Measurements from ENCODE around the gene GNB1L.
"Not testable (repeated sequence)": the region's sequence is repeated elsewhere in the genome, so short reads cannot be mapped to it uniquely, and the experiment has no call there.

GNB1L gene

DNA sequence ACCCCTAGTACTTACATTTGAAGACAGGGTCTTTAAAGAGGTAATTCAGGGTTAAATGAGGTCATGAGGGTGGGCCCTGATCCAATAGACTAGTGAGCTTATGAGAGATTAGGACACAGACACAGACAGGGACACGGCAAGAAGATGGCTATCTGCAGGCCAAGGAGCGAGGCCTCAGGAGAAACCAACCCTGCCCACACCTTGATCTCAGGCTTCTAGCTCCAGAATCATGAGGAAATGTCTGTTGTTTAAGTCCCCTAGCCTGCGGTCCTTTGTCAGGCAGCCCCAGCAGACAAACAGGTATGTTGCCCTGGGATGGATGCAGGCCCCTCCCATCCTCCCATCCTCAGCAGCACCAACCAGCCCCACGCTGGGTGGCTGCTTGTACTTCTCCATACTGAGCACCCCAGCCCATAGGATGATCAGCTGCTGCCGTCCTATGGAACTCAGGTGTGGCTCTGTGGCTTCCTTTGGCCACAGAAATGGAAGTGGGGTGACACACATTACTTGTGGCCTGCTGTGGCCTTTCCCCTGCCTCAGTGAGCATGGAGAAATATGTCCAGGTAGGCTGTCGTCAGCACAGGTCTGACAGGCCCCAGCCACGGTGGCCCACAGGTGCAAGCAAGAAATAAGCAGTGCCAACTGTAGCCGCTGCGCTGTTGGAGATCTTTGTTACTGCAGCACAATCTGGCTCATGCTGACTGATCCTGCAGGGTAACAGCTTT is 7.9 kb downstream of the GNB1L start:
- in situ Hi-C loops (cut with MboI; ENCODE audit: low sequenced_read_pairs) = no loop called here

DNA sequence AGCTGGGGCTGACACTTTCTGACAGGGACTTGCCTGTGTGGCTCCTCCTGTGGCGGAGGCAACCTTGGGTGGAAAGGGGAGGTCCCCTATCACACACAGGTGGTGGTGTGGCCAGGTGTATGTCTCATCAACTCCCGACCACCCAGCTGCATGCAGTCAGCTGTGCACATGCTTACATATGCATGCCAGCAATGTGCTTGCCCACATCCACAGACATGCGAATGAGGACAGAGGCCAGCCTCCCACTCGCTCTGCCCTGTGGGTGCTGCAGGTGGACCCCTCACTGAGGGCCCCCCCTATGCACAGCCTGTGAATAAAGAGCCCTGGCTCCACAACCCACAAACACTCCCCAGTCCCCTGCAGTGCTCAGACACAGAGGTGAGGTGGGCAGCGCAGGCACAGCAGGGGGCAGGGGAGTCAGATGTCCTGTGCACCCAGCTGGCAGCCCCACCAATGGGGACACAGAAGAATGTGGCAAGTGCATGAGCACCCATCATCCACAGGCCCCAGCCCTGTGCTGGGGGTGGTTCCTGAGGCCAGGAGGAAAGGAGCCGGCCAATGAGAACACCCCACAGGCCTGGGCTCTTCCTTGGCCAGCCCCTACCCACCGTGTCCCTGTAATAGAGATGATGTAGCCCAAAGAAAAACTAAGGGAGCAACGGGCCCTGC is 9.5 kb downstream of the GNB1L start:
- in situ Hi-C loops (cut with MboI; ENCODE audit: low sequenced_read_pairs) = no loop called here

GRCh38 chr22:19844377-19845053 is 10.2 kb downstream of the GNB1L start:
- in situ Hi-C loops (cut with MboI; ENCODE audit: low sequenced_read_pairs) = no loop called here

GRCh38 chr22:19843857-19844376 is 10.8 kb downstream of the GNB1L start:
- in situ Hi-C loops (cut with MboI; ENCODE audit: low sequenced_read_pairs) = no loop called here

- in situ Hi-C loops (cut with MboI; ENCODE audit: low sequenced_read_pairs) = no loop called here
Measured at GRCh38 chr22:19843107-19843856, 11.4 kb downstream of the GNB1L start.

DNA sequence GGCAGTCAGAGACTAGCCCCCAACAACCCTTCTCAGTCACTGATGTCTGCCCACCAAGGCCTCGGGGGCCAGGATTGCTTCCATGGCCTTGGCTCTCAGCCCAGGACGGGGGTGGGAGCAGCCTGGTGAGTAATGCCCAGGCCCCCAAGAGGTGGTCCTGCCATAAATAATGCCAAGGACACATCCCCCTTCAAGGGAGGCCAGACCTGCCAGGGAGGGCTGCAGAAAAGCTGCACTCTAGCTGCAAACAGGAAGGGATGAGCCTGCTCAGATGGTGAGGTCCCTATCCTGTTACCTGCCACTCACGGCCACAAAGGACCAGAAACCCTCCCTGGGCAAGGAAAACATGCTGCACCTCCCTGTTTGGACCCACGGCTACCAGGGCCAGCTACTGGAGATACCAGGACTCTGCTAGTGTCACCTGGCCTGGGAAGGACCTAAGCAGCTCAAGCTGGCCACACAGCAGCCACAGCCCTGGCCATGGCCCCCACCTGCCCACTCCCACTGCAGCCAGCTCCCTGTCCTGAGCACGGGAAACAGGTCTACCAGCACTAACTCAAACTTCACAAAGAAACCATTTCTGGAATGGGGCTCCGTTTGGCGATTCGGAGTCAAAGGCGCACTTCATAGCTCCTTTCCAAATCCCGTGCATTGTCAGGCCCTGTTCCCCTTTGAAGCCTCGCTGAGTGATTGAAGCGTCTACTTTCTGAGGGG is 12.1 kb downstream of the GNB1L start:
- in situ Hi-C loops (cut with MboI; ENCODE audit: low sequenced_read_pairs) = no loop called here

DNA sequence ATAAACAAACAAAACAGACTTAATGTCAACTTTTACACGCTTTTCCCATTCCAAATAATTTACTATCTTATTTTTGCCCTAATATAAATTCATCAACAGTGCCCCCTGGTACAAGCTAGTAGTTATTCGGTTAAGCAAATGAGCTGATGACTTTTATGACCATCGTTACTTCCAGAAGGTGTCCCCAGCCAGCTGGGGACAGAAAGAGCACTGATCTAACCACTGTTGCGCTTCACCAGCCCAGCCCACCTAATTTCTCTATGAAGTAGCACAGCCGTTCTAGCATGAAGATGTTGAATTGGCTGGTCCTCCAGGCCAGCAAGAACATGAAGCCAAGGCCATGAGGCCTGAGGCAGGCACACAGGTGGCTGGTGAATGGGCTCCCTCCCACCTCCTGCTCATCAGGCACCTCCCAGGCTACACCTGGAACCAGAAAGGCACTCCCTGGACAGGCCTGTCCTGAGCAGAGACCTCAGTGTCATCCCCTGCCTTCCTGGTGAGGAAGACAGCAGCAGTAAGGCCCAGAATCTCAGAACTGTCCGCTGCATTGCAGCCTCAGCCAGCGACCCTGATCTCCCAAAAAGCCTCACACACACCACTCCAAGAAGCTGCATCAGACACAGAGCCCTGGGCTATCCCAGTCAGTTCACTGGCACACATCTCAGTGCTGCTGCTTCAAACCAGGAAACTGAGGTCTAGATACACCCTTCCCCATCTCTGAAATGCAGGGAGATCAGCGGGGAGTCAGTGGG is 12.9 kb downstream of the GNB1L start:
- in situ Hi-C loops (cut with MboI; ENCODE audit: low sequenced_read_pairs) = no loop called here

- in situ Hi-C loops (cut with MboI; ENCODE audit: low sequenced_read_pairs) = no loop called here
Measured at GRCh38 chr22:19840955-19841640, 13.6 kb downstream of the GNB1L start.

GRCh38 chr22:19840059-19840458 is 14.6 kb downstream of the GNB1L start:
- in situ Hi-C loops (cut with MboI; ENCODE audit: low sequenced_read_pairs) = no loop called here

DNA sequence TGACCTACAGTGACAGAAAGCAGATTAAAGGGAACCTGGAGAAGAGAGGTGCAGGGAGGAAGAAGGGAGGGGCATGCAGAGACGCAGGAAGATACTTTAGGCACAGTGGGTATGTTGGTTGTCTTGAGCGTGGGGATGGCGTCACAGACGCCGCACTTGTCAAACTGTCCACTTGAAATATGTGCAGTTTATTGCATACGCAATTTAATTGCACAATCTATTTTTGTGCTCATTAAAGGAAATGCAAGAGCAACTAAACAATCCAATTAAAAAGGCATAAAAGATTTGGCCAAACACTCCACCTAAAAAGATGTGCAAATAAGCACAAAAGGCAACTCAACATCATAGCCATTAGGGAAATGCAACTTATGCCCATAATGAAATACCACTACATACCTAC is 16.8 kb downstream of the GNB1L start:
- in situ Hi-C loops (cut with MboI; ENCODE audit: low sequenced_read_pairs) = no loop called here

GRCh38 chr22:19836512-19836911 is 18.2 kb downstream of the GNB1L start:
- in situ Hi-C loops (cut with MboI; ENCODE audit: low sequenced_read_pairs) = no loop called here

GRCh38 chr22:19834599-19834998 is 20.1 kb downstream of the GNB1L start:
- in situ Hi-C loops (cut with MboI; ENCODE audit: low sequenced_read_pairs) = no loop called here

DNA sequence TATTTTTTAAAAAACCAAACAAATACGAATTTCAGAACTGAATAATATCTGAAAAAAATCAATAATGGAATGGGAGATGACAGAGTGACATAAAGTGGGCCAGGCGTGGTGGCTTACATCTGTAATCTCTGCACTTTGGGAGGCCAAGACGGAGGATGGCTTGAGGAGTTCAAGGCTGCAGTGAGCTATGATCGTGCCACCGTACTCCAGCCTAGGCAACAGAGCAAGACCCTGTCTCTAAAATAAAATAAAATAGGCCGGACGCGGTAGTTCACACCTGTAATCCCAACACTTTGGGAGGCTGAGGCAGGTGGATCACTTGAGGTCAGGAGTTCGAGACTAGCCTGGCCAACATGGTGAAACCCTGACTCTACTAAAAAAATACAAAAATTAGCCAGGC is 21.3 kb downstream of the GNB1L start:
- in situ Hi-C loops (cut with MboI; ENCODE audit: low sequenced_read_pairs) = not testable (repeated sequence)

GRCh38 chr22:19832476-19833108 is 22.1 kb downstream of the GNB1L start:
- in situ Hi-C loops (cut with MboI; ENCODE audit: low sequenced_read_pairs) = no loop called here

DNA sequence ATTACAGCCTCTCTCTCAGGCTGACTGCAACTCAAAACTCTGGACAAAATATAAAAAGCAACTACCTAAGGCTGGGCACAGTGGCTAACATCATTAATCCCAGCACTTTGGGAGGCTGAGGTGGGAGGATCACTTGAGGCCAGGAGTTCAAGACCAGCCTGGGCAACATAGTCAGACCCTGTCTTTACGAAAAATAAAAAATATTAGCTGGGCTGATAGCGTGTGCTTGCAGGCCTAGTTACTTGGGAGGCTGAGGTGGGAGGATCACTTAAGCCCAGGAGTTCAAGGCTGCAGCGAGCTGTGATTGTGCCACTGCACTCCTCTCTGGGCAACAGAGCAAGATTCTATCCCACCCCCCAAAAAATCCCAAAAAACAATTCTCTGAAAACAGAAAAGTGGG is 22.7 kb downstream of the GNB1L start:
- in situ Hi-C loops (cut with MboI; ENCODE audit: low sequenced_read_pairs) = not testable (repeated sequence)

GRCh38 chr22:19831016-19831415 is 23.7 kb downstream of the GNB1L start:
- in situ Hi-C loops (cut with MboI; ENCODE audit: low sequenced_read_pairs) = no loop called here

DNA sequence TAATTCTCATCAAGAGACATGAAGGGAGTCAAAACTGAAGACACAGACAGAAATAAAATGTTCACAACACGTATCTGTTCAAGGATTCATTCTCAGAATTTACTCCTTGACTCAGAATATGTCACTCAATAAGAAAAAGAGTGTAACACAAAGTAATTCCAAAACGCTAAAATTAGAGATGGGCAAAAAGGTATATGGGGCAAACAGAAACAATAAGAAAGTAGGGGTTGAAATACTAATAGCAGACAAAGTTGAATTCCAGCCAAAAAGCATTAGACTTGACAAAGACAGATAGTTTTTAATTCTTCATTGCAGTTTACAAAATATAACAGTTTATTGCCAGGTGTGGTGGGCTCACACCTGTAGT is 26.7 kb downstream of the GNB1L start:
- in situ Hi-C loops (cut with MboI; ENCODE audit: low sequenced_read_pairs) = no loop called here

GRCh38 chr22:19827341-19828034 is 27.2 kb downstream of the GNB1L start:
- in situ Hi-C loops (cut with MboI; ENCODE audit: low sequenced_read_pairs) = no loop called here

Measured in HL-60/S4 treated with phorbol 12-myristate 13-acetate at 8.2 ng/mL for 4 days and 3 days (cell line).